ENCODE data around the gene ALAS1.
A peak's percentile ranks its signal among the peaks of the same experiment; 100 is the strongest.

The ALAS1 gene

DNA sequence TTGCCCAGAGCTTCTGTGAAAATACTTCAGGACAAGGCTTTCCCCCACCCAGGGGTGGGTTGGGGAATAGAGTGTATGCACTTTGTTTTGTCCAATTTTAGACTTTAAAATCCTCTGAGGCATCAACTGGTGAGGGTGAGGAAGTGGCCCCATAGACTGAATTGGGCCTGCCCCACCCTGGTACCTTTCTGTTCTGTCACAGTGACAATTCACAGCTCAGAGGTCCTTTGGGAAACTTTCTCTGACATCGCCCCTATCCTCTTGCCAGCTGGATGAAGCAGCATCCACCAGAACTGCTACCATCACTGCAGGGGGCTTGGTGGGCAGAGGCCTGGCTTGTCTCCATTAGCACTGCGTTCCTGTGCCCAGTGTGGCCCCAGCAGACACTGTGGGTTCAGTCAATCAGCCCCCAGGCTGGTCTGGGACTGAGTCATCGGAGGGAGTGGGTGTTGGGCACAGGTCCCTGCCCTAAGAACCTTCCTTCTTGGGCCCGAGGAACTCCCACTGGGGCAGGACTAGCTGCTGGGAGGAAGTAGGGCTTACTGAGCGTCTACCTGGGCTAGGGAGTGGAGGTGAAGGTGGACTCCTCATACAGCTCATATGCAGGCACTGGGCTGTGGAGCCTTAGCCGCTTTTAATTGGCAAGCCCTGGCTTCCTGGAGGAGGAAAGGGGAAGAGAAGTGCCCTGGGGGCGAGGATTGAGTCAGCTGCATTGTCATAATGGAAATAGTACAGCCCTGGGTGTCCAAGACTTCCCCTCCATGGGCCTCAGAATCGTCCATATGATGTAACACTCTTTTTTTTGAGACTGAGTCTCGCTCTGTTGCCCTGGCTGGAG is 46.0 kb downstream of the ALAS1 start:
- H3K9me3 ChIP-seq (ENCODE audit: control insufficient read depth, insufficient read depth, low read length): no peaks in the 10 kb centered on the region
- peaks cover 12% of the 10 kb centered on the region for H3K4me1 ChIP-seq (ENCODE audit: control insufficient read depth, insufficient read depth, low read length)
- no peak overlapping the region for H3K9ac ChIP-seq (ENCODE audit: low read depth, low read length)
- peaks cover 3% of the 10 kb centered on the region for H3K36me3 ChIP-seq (ENCODE audit: control insufficient read depth, insufficient read depth, low read length)
- H3K4me3 ChIP-seq (ENCODE audit: low read depth, low read length): no peak overlapping the region
- H3K27me3 ChIP-seq (ENCODE audit: control insufficient read depth, insufficient read depth, low read length): peaks cover 29% of the 10 kb centered on the region

DNA sequence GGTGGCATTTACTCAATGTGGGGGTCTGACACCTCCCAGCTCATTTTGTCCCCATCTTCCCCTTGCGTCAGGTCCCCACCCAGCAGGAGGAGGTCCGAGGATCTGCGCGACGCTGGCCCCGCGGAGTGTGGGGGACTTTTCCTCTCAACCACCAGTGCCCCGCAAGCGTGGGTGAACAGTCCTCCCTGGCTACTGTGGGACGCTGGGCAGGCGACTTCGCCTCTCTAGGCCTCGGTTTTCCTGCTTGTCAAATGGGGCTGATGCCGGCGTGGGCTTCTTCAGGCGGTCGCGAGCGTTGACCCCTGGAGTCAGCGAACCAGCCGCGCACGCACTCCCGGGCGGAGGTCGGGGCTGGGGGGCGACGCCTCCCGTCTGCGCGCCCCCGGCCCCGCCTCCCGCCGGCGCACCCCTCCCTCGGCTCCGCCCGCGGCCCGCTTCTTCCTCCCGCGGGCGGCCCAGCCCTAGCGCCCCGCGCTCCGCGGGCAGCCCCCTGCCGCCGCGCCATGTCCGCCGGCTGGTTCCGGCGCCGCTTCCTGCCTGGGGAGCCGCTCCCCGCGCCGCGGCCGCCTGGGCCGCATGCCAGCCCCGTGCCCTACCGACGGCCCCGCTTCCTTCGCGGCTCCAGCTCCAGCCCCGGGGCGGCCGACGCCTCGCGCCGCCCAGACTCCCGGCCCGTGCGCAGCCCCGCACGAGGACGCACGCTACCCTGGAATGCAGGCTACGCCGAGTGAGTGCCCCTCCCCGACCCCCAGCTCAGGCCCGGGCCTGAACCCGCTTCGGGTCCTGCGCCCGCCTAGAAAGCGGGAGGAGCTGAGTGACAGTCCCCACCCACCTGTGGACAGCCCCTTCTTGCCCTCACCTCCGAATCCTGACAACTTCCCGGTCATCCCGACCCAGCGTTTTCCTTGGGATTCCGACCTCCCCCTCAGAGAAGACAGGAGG is 47.6 kb downstream of the ALAS1 start, which contains the start of gene PPM1M:
PPM1M (plus strand) TSS at position 438 of the 942 bp plus-strand sequence; CDS start at position 504, 66 bp downstream.
- Histone ChIP-seq H3K27me3 (ENCODE audit: control insufficient read depth, insufficient read depth, low read length) (peaks cover 29% of the 10 kb centered on the region), H3K9ac (ENCODE audit: low read depth, low read length) (no peak within 1 kb of the TSS), H3K4me1 (ENCODE audit: control insufficient read depth, insufficient read depth, low read length) (peaks cover 7% of the 10 kb centered on the region), H3K36me3 (ENCODE audit: control insufficient read depth, insufficient read depth, low read length) (peaks cover 8% of the 10 kb centered on the region), H3K9me3 (ENCODE audit: control insufficient read depth, insufficient read depth, low read length) (no peaks in the 10 kb centered on the region), H3K4me3 (ENCODE audit: low read depth, low read length) (peak within 1 kb of the TSS; percentile 65)

DNA sequence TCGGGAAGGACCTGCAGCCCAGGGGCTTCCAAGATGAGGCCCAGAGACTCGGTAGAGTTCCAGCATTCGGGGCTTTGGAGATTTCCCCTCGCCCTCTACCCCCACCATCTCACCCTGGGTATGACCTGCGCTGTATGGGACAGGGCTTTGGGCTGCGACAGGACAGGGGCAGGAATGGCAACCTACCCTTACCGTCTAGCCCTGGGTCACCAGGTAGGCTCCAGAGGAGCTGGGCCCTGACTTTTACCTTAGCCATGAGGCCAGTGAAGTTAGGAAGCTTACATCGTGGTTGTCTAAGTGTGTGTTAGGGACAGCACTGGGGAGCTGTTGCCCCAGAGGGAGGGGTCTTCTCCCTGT is 48.3 kb downstream of the ALAS1 start:
- Histone ChIP-seq H3K9me3 (ENCODE audit: control insufficient read depth, insufficient read depth, low read length) (no peaks in the 10 kb centered on the region), H3K27me3 (ENCODE audit: control insufficient read depth, insufficient read depth, low read length) (peaks cover 29% of the 10 kb centered on the region), H3K4me3 (ENCODE audit: low read depth, low read length) (peak overlapping the region; percentile 65), H3K36me3 (ENCODE audit: control insufficient read depth, insufficient read depth, low read length) (peaks cover 10% of the 10 kb centered on the region), H3K4me1 (ENCODE audit: control insufficient read depth, insufficient read depth, low read length) (peaks cover 3% of the 10 kb centered on the region), H3K9ac (ENCODE audit: low read depth, low read length) (no peak overlapping the region)

DNA sequence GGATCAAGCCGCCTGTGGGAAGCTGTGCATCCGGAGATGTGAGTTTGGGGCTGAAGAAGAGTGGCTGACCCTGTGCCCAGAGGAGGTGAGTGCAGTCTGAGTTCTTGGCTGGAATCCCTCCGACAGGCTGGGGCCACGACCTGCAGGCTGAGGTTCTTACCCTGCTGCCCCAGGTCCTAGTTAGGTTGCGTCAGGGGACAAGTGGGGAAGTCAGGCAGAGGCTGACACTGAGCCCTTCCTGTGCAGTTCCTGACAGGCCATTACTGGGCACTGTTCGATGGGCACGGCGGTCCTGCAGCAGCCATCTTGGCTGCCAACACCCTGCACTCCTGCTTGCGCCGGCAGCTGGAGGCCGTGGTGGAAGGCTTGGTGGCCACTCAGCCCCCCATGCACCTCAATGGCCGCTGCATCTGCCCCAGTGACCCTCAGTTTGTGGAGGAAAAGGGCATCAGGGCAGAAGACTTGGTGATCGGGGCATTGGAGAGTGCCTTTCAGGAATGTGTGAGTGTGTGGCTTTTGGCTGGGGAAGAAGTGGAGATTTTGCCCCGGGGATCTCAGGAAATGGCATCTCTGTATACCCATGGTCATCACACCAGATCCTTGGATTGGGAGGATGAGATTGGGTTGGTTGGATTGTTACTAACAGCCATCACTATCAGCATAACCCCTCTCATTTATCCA is 48.9 kb downstream of the ALAS1 start:
- Histone ChIP-seq H3K4me3 (ENCODE audit: low read depth, low read length) (no peak overlapping the region), H3K4me1 (ENCODE audit: control insufficient read depth, insufficient read depth, low read length) (peaks cover 3% of the 10 kb centered on the region), H3K9ac (ENCODE audit: low read depth, low read length) (no peak overlapping the region)

DNA sequence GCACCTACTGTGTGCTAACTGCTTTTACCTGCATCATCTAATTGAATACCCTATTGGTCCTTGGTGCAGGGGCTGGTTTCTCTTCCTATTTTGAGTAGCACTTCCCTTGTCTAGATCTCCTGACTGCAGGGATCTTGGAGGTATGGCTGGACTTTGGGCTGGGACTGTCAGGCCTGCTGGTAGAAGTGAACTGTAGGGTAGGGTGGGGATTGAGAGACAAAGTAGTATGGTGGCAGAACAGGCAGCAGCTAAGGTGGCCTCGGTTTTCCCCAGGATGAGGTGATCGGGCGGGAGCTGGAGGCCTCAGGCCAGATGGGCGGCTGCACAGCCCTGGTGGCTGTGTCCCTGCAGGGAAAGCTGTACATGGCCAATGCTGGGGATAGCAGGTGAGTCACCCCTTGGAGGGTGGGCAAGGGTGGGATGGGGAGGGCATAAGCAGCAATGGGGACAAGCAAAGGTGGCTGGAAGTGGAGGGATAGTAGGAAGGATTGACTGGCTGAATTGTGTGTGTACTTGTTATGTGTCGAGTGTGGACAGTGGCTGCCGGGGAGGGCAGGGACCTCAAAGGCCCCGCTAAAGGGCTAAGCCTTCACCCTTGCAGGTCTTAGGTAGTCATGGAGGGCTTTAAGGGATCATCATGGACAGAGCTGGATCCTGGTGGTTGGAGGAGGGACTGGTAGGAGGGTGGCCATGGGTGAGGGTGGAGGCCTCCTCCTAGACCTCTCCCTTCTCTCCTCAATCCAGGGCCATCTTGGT is 49.6 kb downstream of the ALAS1 start:
- no peak overlapping the region for H3K9ac ChIP-seq (ENCODE audit: low read depth, low read length)
- peaks cover 29% of the 10 kb centered on the region for H3K27me3 ChIP-seq (ENCODE audit: control insufficient read depth, insufficient read depth, low read length)

More for the DNA sequence above, 48.9 kb downstream of the ALAS1 start:
- H3K36me3 ChIP-seq (ENCODE audit: control insufficient read depth, insufficient read depth, low read length): peaks cover 16% of the 10 kb centered on the region
- no peaks in the 10 kb centered on the region for H3K9me3 ChIP-seq (ENCODE audit: control insufficient read depth, insufficient read depth, low read length)
- peaks cover 29% of the 10 kb centered on the region for H3K27me3 ChIP-seq (ENCODE audit: control insufficient read depth, insufficient read depth, low read length)

DNA sequence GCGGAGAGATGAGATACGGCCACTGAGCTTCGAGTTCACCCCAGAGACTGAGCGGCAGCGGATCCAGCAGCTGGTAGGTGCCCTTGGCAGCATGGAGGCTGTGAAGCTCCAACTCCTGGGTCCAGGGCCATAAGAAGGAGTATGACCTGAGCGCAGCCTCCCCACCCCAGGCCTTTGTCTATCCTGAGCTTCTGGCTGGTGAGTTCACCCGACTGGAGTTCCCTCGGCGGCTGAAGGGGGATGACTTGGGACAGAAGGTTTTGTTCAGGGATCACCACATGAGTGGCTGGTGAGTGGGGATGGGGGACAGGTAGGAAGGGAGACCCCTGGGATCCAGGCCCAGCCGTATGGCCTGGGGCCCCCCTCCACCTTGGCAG is 50.2 kb downstream of the ALAS1 start:
- Histone ChIP-seq H3K36me3 (ENCODE audit: control insufficient read depth, insufficient read depth, low read length) (peaks cover 19% of the 10 kb centered on the region), H3K9ac (ENCODE audit: low read depth, low read length) (no peak overlapping the region), H3K4me1 (ENCODE audit: control insufficient read depth, insufficient read depth, low read length) (peaks cover 3% of the 10 kb centered on the region), H3K9me3 (ENCODE audit: control insufficient read depth, insufficient read depth, low read length) (no peaks in the 10 kb centered on the region), H3K4me3 (ENCODE audit: low read depth, low read length) (no peak overlapping the region), H3K27me3 (ENCODE audit: control insufficient read depth, insufficient read depth, low read length) (peaks cover 29% of the 10 kb centered on the region)

More for the DNA sequence above, 49.6 kb downstream of the ALAS1 start:
- peaks cover 19% of the 10 kb centered on the region for H3K36me3 ChIP-seq (ENCODE audit: control insufficient read depth, insufficient read depth, low read length)
- no peak overlapping the region for H3K4me3 ChIP-seq (ENCODE audit: low read depth, low read length)
- peaks cover 3% of the 10 kb centered on the region for H3K4me1 ChIP-seq (ENCODE audit: control insufficient read depth, insufficient read depth, low read length)
- no peaks in the 10 kb centered on the region for H3K9me3 ChIP-seq (ENCODE audit: control insufficient read depth, insufficient read depth, low read length)

DNA sequence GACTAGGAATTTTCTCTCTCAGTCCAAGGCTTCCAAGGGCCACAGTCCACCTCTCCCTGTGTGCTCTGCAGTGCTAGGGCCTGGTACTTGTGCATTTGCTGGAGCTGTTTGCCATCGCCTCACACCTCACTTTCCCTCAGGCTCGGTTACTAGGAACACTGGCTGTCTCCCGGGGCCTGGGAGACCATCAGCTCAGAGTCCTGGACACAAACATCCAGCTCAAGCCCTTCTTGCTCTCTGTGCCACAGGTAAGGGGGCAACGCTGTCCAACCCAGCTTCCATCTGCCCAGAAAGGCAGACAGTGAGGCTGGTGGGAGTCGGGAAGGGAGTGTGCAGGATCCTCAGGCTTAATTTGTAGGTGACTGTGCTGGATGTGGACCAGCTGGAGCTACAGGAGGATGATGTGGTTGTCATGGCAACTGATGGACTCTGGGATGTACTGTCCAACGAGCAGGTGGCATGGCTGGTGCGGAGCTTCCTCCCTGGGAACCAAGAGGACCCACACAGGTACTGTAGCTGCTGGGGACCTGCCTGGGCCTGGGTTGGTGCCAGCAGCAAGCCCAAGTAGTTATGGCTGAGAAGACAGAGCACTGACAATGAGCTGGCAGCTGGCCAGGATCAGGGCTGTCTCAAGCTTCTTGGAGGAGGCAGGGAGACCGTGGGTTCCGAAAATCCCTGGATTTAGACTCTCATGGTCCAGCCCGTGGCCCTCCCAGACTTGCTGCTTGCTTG is 51.0 kb downstream of the ALAS1 start:
- peaks cover 23% of the 10 kb centered on the region for H3K36me3 ChIP-seq (ENCODE audit: control insufficient read depth, insufficient read depth, low read length)
- H3K9ac ChIP-seq (ENCODE audit: low read depth, low read length): no peak overlapping the region
- H3K4me3 ChIP-seq (ENCODE audit: low read depth, low read length): no peak overlapping the region
- peaks cover 25% of the 10 kb centered on the region for H3K27me3 ChIP-seq (ENCODE audit: control insufficient read depth, insufficient read depth, low read length)
- H3K4me1 ChIP-seq (ENCODE audit: control insufficient read depth, insufficient read depth, low read length): peaks cover 3% of the 10 kb centered on the region
- H3K9me3 ChIP-seq (ENCODE audit: control insufficient read depth, insufficient read depth, low read length): no peaks in the 10 kb centered on the region

DNA sequence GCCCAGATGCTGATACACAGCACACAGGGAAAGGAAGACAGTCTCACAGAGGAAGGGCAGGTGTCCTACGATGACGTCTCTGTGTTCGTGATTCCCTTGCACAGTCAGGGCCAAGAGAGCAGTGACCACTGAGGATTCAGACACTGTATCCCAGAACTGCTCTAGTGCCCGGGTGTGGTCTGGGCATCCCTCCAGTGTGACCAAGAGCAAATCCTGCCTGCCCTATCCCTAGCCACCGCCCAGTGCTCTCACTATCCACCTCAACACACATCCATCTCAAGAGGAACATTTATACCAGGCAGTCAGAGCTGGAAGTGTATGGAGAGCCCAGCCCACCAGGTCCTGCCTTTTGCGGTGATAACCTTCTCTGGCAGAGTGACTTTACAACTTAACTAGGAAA is 51.7 kb downstream of the ALAS1 start:
- H3K4me1 ChIP-seq (ENCODE audit: control insufficient read depth, insufficient read depth, low read length): peaks cover 3% of the 10 kb centered on the region
- no peak overlapping the region for H3K9ac ChIP-seq (ENCODE audit: low read depth, low read length)
- no peaks in the 10 kb centered on the region for H3K9me3 ChIP-seq (ENCODE audit: control insufficient read depth, insufficient read depth, low read length)
- peaks cover 24% of the 10 kb centered on the region for H3K36me3 ChIP-seq (ENCODE audit: control insufficient read depth, insufficient read depth, low read length)
- H3K27me3 ChIP-seq (ENCODE audit: control insufficient read depth, insufficient read depth, low read length): peaks cover 18% of the 10 kb centered on the region
- H3K4me3 ChIP-seq (ENCODE audit: low read depth, low read length): no peak overlapping the region

DNA sequence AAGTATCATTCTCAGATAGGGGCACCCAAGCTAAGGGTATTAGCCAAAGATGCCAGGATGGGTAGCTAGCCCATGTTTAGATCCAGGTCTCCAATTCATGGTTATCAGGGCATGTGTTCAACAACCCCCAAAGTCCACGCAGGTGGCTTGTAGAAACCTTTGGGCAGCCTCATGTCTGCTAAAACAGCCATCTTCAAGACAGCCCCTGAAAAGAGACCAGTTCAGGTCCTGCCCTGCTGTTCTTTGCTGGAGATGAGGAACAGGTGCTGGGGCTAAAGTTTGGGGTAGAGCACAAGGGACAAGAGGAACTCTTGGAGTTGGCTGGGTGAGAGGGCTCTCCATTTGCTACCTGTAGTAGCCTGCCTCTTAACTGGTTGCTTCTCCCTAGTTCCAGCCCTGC is 52.2 kb downstream of the ALAS1 start:
- Histone ChIP-seq H3K9ac (ENCODE audit: low read depth, low read length) (no peak overlapping the region), H3K9me3 (ENCODE audit: control insufficient read depth, insufficient read depth, low read length) (no peaks in the 10 kb centered on the region), H3K4me1 (ENCODE audit: control insufficient read depth, insufficient read depth, low read length) (peaks cover 3% of the 10 kb centered on the region), H3K36me3 (ENCODE audit: control insufficient read depth, insufficient read depth, low read length) (peaks cover 24% of the 10 kb centered on the region), H3K27me3 (ENCODE audit: control insufficient read depth, insufficient read depth, low read length) (peaks cover 14% of the 10 kb centered on the region), H3K4me3 (ENCODE audit: low read depth, low read length) (no peak overlapping the region)

DNA sequence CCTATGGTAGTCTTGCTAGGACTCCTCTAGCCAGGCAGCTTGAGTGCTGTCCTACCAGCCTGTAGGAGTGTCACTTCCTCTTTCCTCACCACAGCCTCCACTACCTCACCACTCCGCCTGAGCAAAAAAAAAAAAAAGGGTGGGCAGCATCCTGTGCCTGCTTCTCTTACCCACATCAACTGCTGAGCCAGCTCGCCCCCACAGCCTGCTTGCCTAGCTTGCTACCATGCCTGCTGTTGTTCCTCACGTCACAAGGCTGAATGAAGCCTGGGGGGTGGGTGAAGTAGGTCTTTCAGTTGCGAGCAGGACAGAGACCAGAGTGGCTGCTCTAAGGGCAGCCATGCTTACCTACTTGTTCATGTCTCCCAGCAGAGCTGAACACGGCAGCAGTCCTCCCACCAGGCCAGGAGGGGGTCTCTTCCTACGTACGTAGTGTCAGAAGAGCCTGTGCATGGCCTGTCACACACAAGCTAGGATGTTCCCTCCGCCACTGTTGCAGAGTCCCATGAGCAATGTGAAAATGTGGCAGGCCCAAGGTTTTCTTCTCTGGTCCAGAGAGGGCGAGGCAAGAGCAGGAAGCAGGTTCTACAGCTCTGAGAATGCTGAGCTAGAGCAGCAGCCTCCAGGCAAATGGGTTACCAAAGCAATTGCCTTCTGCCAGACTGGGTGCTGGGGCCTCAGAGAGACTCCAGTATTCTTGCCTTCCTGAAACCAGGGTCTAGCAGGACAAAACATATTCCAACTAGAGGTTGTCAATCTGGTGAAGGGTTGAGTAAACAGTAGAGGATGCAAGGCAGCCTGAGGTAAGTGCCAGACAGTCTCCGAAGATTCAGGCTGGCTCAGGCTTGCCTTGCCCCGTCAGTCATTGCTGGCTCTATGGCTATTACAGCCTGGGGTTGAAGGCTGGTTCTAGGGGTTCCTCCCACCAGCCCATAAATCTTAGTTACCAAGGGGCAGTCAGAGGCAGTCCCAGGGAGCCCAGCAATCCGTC is 55.6 kb downstream of the ALAS1 start:
- H3K9me3 ChIP-seq (ENCODE audit: control insufficient read depth, insufficient read depth, low read length): no peaks in the 10 kb centered on the region
- no peaks in the 10 kb centered on the region for H3K27me3 ChIP-seq (ENCODE audit: control insufficient read depth, insufficient read depth, low read length)
- no peaks in the 10 kb centered on the region for H3K4me1 ChIP-seq (ENCODE audit: control insufficient read depth, insufficient read depth, low read length)
- no peak overlapping the region for H3K4me3 ChIP-seq (ENCODE audit: low read depth, low read length)
- no peak overlapping the region for H3K9ac ChIP-seq (ENCODE audit: low read depth, low read length)
- H3K36me3 ChIP-seq (ENCODE audit: control insufficient read depth, insufficient read depth, low read length): peaks cover 53% of the 10 kb centered on the region

Data from iPS-15b (cell line).